NCI-H345 treated with DMSO at 0.1 percent for 48 hours (cell line): ENCODE data around the gene CRELD2.

ENCODE experiments used
- DNase-seq: peaks from one replicate; lab custom pipeline; 2025; ENCODE audit not compliant: unreplicated experiment; lab: John Stamatoyannopoulos, UW

CRELD2 gene

GRCh38 chr22:49966774-49967705, 48.6 kb downstream of the CRELD2 start:
- no peak for DNase-seq

GRCh38 chr22:49967706-49968208, 49.3 kb downstream of the CRELD2 start:
- no peak for DNase-seq

- no peak for DNase-seq
Measured at GRCh38 chr22:49968313-49968830, 49.9 kb downstream of the CRELD2 start.

GRCh38 chr22:49968831-49969661, 50.6 kb downstream of the CRELD2 start:
- no peak for DNase-seq

- no peak for DNase-seq
Measured at GRCh38 chr22:49969751-49970527, 51.5 kb downstream of the CRELD2 start.

GRCh38 chr22:49970528-49971231, 52.2 kb downstream of the CRELD2 start:
- no peak for DNase-seq

- DNase-seq = no peak
Measured at GRCh38 chr22:49971232-49972162, 53.1 kb downstream of the CRELD2 start.

GRCh38 chr22:49972163-49973017, 54.0 kb downstream of the CRELD2 start:
- DNase-seq = no peak

- DNase-seq = no peak
Measured at GRCh38 chr22:49973018-49973961, 54.9 kb downstream of the CRELD2 start.

- DNase-seq = no peak
Measured at GRCh38 chr22:49975543-49976389, 57.3 kb downstream of the CRELD2 start.

- DNase-seq = no peak
Measured at GRCh38 chr22:49976439-49977175, 58.2 kb downstream of the CRELD2 start.
